ENCODE measurements around the gene NDST3.

DNA sequence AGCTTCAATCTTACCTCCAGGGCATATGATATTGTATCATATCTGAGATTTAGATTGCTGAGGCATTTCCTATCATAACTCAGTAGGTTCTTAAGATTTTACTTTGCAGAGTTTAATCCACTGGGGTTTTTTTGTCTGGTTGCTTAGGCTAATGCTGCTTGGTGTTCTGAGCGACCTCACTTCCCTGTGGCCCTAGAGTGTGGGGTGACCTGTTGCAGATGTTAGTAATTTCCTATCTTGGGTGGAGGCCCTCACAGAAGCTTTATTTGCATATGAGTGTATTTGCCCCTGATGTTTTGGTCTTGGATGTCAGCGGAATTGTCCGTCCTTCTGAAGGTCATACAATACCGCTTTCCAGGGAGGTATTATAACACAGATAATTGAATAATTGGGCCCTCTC, 137.1 kb downstream of the NDST3 start:
- TF ChIP-seq, protein P1, sequence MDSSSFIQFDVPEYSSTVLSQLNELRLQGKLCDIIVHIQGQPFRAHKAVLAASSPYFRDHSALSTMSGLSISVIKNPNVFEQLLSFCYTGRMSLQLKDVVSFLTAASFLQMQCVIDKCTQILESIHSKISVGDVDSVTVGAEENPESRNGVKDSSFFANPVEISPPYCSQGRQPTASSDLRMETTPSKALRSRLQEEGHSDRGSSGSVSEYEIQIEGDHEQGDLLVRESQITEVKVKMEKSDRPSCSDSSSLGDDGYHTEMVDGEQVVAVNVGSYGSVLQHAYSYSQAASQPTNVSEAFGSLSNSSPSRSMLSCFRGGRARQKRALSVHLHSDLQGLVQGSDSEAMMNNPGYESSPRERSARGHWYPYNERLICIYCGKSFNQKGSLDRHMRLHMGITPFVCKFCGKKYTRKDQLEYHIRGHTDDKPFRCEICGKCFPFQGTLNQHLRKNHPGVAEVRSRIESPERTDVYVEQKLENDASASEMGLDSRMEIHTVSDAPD (CRISPR knock-in tag; IDR thresholded peaks at IDR 0.05), result no peak
- TF ChIP-seq ZNF567 (CRISPR knock-in tag; IDR thresholded peaks at IDR 0.05; ENCODE audit: borderline replicate concordance) (no peak), PREB (CRISPR knock-in tag; IDR thresholded peaks at IDR 0.05) (no peak), ZNF124 (CRISPR knock-in tag; IDR thresholded peaks at IDR 0.05) (no peak), TAF1 (CRISPR knock-in tag; IDR thresholded peaks at IDR 0.05) (no peak), ZNF562 (CRISPR knock-in tag; IDR thresholded peaks at IDR 0.05; ENCODE audit: borderline replicate concordance) (no peak)
